Neural cell (in vitro differentiated cells): ENCODE results near the gene ENOX1. TPM values are rescaled to one million over a fixed set of nuclear protein-coding genes. Genes with fewer than 3 reads are reported as not detected.

Experiments used
- H2AFZ ChIP-seq: fragments of 200-600, 300-800 bp; sonication (generic), shearing (Covaris generic); 2 replicates; pipeline ENCODE4 v1.6.0; 2014; ENCODE audit warnings: low read depth, mild to moderate bottlenecking, antibody characterized with exemption, low read length, moderate library complexity
- H3F3A ChIP-seq: fragments of 200-600 bp; shearing (Covaris generic); 2 replicates; pipeline ENCODE4 v1.6.1; 2016; ENCODE audit warnings: mild to moderate bottlenecking, moderate library complexity, mixed read lengths, antibody characterized with exemption, low read length; ENCODE audit not compliant: insufficient read depth, poor library complexity, severe bottlenecking
- H3K27ac ChIP-seq: fragments of 200-600, 300-800 bp; sonication (generic), shearing (Covaris generic); 2 replicates; pipeline ENCODE4 v1.5.1; 2014; ENCODE audit warnings: mild to moderate bottlenecking, low read length, moderate library complexity
- H3K27me3 ChIP-seq: fragments of 300-800, 200-600 bp; sonication (generic), shearing (Covaris generic); 2 replicates; pipeline ENCODE4 v1.6.0; 2014; ENCODE audit warnings: mild to moderate bottlenecking, low read depth, low read length, moderate library complexity; ENCODE audit not compliant: insufficient read depth
- H3K36me3 ChIP-seq: fragments of 300-800, 200-600 bp; sonication (generic), shearing (Covaris generic); 2 replicates; pipeline ENCODE4 v1.5.1; 2014; ENCODE audit warnings: mild to moderate bottlenecking, antibody characterized with exemption, low read length, moderate library complexity; ENCODE audit not compliant: insufficient read depth
- H3K4me2 ChIP-seq: fragments of 300-800, 200-600 bp; sonication (generic), shearing (Covaris generic); 2 replicates; pipeline ENCODE4 v1.6.0; 2014; ENCODE audit warnings: mild to moderate bottlenecking, low read length
- H3K4me3 ChIP-seq: fragments of 300-800, 200-600 bp; sonication (generic), shearing (Covaris generic); 2 replicates; pipeline ENCODE4 v1.5.1; 2014; ENCODE audit warnings: mild to moderate bottlenecking, low read length, moderate library complexity
- H3K79me2 ChIP-seq: fragments of 200-600 bp; shearing (Covaris generic); replicated peaks from 2 replicates; pipeline ENCODE4 v1.6.0; 2014; ENCODE audit warnings: mild to moderate bottlenecking, low read length, moderate library complexity; ENCODE audit not compliant: insufficient read depth
- H3K9ac ChIP-seq: fragments of 300-800, 200-600 bp; sonication (generic), shearing (Covaris generic); 2 replicates; pipeline ENCODE4 v1.6.1; 2016; ENCODE audit warnings: mild to moderate bottlenecking, low read length, mixed read lengths
- H3K9me2 ChIP-seq: fragments of 200-600 bp; shearing (Covaris generic); 2 replicates; pipeline ENCODE4 v1.6.1; 2016; ENCODE audit warnings: mild to moderate bottlenecking, low read length, mixed read lengths; ENCODE audit not compliant: insufficient read depth
- H3K9me3 ChIP-seq: fragments of 200-600, 300-800 bp; sonication (generic), shearing (Covaris generic); 2 replicates; pipeline ENCODE4 v1.6.1; 2016; ENCODE audit warnings: mild to moderate bottlenecking, mixed run types, low read length, moderate library complexity, mixed read lengths
- H4K20me1 ChIP-seq: fragments of 200-600 bp; shearing (Covaris generic); 2 replicates; pipeline ENCODE4 v1.6.1; 2016; ENCODE audit warnings: mild to moderate bottlenecking, mixed run types; ENCODE audit not compliant: insufficient read depth
- EP300 ChIP-seq: fragments of 450-650 bp; conservative IDR thresholded peaks from 2 replicates; pipeline ENCODE4 v1.6.1; 2014; ENCODE audit warnings: antibody characterized with exemption, mild to moderate bottlenecking, moderate library complexity; ENCODE audit not compliant: poor library complexity, severe bottlenecking
- EZH2 ChIP-seq: fragments of 200-600, 300-800 bp; shearing (Covaris generic), sonication (generic); IDR thresholded peaks from 2 replicates; pipeline ENCODE4 v1.6.1; 2014; ENCODE audit warnings: antibody characterized with exemption, low read length, borderline replicate concordance, mild to moderate bottlenecking; ENCODE audit not compliant: insufficient read depth, poor library complexity, severe bottlenecking
- MXI1 ChIP-seq: fragments of 450-650 bp; conservative IDR thresholded peaks from 2 replicates; pipeline ENCODE4 v1.6.1; 2014; ENCODE audit warnings: antibody characterized with exemption, mild to moderate bottlenecking; ENCODE audit not compliant: poor library complexity, severe bottlenecking
- POLR2AphosphoS5 ChIP-seq: IDR thresholded peaks from 2 replicates; pipeline ENCODE4 v1.6.1; 2012
- RAD21 ChIP-seq: fragments of 450-650 bp; conservative IDR thresholded peaks from 2 replicates; pipeline ENCODE4 v1.6.1; 2014; ENCODE audit warnings: antibody characterized with exemption, mild to moderate bottlenecking, moderate library complexity
- SMC3 ChIP-seq: fragments of 450-650 bp; conservative IDR thresholded peaks from 2 replicates; pipeline ENCODE4 v1.6.1; 2014; ENCODE audit warnings: antibody characterized with exemption, mild to moderate bottlenecking, moderate library complexity; ENCODE audit not compliant: poor library complexity
- TAF1 ChIP-seq: IDR thresholded peaks from 2 replicates; pipeline ENCODE4 v1.6.1; 2012; ENCODE audit warnings: low read depth
- polyA plus RNA-seq: library from polyadenylated mRNA; depleted of rRNA; stranded (reverse); fragments of >200 nt; gene quantifications from 2 replicates; pipeline ENCODE4 v1.2.3, GENCODE V29; 2014
- TF ChIP-seq, protein P1 (sequence below): IDR thresholded peaks from 2 replicates; pipeline ENCODE4 v1.6.1; 2012; ENCODE audit warnings: borderline replicate concordance
- TF ChIP-seq, protein P2 (sequence below): fragments of 450-650 bp; IDR thresholded peaks from 2 replicates; pipeline ENCODE4 v1.5.1; 2014; ENCODE audit warnings: antibody characterized with exemption, mild to moderate bottlenecking, moderate library complexity; ENCODE audit not compliant: poor library complexity, severe bottlenecking

ENOX1 gene
- polyA plus RNA-seq, 1 donor from 2014 or later, result 42.6 TPM

DNA sequence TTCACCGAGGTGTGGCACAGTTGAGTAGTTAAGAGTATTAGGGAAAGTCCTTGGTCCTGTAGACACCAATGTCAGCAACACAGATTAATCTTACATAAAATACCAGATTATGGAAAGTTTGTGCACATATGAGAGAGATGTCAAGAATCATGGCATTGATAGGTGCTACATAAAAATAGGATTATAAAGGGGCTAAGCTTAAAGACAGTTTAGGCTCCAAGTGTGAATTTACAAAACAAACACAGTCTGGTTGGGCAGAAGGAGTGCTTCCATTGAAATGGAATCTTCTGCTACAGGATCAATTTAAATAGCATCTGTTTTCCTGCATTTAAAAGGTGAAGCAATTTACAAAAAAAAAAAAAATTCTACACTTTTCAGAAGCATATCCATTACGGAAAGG is 470.5 kb downstream of the ENOX1 start:
- H3K4me3 ChIP-seq, result no peak overlapping the region
- no peak for TF ChIP-seq EZH2
- TF ChIP-seq, protein P1, sequence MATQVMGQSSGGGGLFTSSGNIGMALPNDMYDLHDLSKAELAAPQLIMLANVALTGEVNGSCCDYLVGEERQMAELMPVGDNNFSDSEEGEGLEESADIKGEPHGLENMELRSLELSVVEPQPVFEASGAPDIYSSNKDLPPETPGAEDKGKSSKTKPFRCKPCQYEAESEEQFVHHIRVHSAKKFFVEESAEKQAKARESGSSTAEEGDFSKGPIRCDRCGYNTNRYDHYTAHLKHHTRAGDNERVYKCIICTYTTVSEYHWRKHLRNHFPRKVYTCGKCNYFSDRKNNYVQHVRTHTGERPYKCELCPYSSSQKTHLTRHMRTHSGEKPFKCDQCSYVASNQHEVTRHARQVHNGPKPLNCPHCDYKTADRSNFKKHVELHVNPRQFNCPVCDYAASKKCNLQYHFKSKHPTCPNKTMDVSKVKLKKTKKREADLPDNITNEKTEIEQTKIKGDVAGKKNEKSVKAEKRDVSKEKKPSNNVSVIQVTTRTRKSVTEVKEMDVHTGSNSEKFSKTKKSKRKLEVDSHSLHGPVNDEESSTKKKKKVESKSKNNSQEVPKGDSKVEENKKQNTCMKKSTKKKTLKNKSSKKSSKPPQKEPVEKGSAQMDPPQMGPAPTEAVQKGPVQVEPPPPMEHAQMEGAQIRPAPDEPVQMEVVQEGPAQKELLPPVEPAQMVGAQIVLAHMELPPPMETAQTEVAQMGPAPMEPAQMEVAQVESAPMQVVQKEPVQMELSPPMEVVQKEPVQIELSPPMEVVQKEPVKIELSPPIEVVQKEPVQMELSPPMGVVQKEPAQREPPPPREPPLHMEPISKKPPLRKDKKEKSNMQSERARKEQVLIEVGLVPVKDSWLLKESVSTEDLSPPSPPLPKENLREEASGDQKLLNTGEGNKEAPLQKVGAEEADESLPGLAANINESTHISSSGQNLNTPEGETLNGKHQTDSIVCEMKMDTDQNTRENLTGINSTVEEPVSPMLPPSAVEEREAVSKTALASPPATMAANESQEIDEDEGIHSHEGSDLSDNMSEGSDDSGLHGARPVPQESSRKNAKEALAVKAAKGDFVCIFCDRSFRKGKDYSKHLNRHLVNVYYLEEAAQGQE, result no peak
- no peak for TF ChIP-seq RAD21
- TF ChIP-seq POLR2AphosphoS5, result no peak
- TF ChIP-seq EP300, result no peak
- TF ChIP-seq TAF1, result no peak
- no peak for TF ChIP-seq SMC3
- no peak for TF ChIP-seq MXI1
- TF ChIP-seq, protein P2, sequence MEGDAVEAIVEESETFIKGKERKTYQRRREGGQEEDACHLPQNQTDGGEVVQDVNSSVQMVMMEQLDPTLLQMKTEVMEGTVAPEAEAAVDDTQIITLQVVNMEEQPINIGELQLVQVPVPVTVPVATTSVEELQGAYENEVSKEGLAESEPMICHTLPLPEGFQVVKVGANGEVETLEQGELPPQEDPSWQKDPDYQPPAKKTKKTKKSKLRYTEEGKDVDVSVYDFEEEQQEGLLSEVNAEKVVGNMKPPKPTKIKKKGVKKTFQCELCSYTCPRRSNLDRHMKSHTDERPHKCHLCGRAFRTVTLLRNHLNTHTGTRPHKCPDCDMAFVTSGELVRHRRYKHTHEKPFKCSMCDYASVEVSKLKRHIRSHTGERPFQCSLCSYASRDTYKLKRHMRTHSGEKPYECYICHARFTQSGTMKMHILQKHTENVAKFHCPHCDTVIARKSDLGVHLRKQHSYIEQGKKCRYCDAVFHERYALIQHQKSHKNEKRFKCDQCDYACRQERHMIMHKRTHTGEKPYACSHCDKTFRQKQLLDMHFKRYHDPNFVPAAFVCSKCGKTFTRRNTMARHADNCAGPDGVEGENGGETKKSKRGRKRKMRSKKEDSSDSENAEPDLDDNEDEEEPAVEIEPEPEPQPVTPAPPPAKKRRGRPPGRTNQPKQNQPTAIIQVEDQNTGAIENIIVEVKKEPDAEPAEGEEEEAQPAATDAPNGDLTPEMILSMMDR, result no peak
- H3K4me2 ChIP-seq, result no peak overlapping the region
- H3K36me3 ChIP-seq, result peaks cover 4% of the 10 kb centered on the region
- H2AFZ ChIP-seq, result no peak overlapping the region
- no peaks in the 10 kb centered on the region for H4K20me1 ChIP-seq
- no peaks in the 10 kb centered on the region for H3K79me2 ChIP-seq
- no peak overlapping the region for H3K9ac ChIP-seq
- H3K27me3 ChIP-seq, result no peaks in the 10 kb centered on the region
- no peaks in the 10 kb centered on the region for H3K9me2 ChIP-seq
- H3K27ac ChIP-seq, result no peak overlapping the region
- no peaks in the 10 kb centered on the region for H3K9me3 ChIP-seq
- no peaks in the 10 kb centered on the region for H3F3A ChIP-seq

DNA sequence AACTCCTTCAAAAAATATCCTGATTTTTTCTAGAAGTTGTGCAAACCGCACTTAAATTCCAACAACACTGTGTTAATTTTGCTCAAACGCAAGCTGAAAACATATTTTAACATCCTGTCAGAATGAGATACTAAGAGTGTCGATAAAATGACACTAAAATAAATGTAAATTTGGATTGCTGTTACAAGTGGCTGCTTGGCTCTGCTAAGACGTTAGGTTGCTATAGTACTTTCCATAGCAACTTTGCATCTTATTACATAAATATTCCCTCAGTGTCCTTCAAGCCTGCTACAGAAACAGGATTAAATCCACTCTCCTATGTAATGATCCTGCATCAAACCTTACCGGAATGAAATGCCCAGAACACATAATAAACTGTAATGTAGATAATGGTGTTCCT is 471.2 kb downstream of the ENOX1 start:
- H3K9me3 ChIP-seq, result no peaks in the 10 kb centered on the region
- H3F3A ChIP-seq, result no peaks in the 10 kb centered on the region
- H3K9ac ChIP-seq, result no peak overlapping the region
- H3K27ac ChIP-seq, result no peak overlapping the region
- no peaks in the 10 kb centered on the region for H3K9me2 ChIP-seq
- H3K36me3 ChIP-seq, result no peaks in the 10 kb centered on the region
- no peaks in the 10 kb centered on the region for H3K27me3 ChIP-seq
- H3K4me2 ChIP-seq, result no peak overlapping the region
- no peak for TF ChIP-seq EZH2
- TF ChIP-seq, protein P2, result no peak
- H3K4me3 ChIP-seq, result no peak overlapping the region
- H2AFZ ChIP-seq, result no peak overlapping the region
- no peaks in the 10 kb centered on the region for H4K20me1 ChIP-seq
- no peaks in the 10 kb centered on the region for H3K79me2 ChIP-seq
